HG03095 (cell line): ENCODE measurements around the gene HMOX2.

Source experiments
- ATAC-seq: cut with Tn5 transposase; IDR thresholded peaks from one replicate; pipeline ENCODE4 v1.9.1; 2021; ENCODE audit warnings: moderate library complexity; ENCODE audit not compliant: unreplicated experiment

HMOX2 gene

DNA sequence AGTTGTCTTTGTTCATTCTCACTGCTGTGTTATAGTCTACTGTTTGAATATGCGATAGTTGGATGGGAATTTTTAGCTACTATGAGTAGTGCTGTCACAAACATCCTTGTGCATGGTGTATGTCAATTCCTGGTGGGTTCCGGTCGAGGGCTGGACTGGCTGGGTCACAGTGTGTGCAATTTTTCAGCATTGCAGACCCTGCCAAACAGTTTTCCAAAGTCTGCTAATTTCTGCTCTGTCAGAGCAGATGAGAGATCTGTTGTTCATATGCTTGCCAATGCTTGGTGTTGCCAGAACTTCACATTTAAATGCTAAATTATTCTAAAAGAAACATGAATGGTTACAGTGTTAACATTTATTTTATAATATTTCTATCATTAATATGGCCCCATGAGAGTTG lies 76.3 kb downstream of the HMOX2 start:
- ATAC-seq: no peak

DNA sequence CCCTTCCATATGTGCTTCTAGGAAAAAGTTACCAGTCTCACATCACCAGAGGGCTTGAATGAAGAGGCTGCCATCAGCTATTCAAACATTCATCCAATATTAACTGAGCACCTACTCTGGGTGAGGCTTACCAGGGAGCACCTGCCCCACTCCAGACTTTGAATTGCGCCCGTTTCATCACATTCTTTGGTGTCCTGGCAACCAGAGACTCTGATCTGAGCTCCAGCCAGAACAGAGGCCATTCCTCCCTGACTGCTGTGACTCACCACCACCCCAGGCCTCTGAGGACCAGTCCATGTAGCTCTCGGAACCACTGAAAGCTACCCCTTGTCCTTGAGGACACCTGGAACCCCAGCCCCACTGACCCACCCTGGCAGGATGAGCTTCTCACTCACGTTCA lies 79.9 kb downstream of the HMOX2 start, which contains the start of gene C16orf96:
TSS of gene C16orf96 (plus strand) at position 229 of the 400 bp plus-strand sequence. CDS start at position 379, 150 bp downstream.
- ATAC-seq: no peak

DNA sequence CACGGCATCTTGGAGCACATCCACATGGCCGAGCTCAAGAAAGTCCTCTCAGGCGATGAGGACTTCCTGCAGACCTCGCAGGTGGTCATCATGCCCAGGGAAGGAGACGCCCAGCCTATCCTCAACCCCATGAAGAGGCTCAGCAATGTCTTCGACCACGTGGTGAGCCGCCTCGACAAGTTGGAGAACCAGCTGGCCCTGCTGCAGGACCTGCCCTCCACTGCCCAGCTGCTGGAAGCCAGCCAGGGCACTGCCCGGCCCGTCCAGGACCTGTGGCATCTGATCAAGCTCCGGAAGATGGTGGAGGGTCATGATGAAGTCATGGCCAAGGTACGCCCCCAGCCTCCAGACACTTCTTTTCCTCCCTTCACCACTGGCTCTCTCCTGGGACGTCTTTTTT lies 80.4 kb downstream of the HMOX2 start:
- no peak for ATAC-seq

DNA sequence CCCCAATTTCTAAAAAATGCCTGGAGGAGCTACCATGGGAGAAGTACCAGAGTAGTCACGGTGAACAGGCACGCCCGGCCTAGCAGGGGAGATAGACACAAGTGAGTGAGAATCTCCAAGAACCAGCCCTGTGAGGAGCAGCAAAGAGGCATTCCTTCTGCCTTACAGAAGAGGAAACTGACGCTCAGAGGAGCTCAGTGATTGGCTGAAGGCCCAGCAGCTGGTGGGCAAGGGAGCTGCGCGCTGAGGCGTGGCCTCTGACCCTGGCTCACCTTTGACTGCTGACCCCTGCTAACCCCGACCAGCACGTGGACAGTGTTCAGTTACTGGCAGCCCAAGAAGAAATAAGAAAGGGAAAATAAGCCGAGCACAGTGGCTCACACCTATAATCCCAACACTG lies 81.8 kb downstream of the HMOX2 start:
- ATAC-seq: no peak
